HEK293T (cell line): ENCODE data around the gene ESR2.

Source experiments
- ELF4 ChIP-seq: fragments of 450-650 bp; IDR thresholded peaks from 2 replicates; pipeline ENCODE4 v1.6.1; 2017; ENCODE audit warnings: antibody characterized with exemption
- HDGF ChIP-seq: fragments of 450-650 bp; IDR thresholded peaks from 2 replicates; pipeline ENCODE4 v1.6.1; 2017; ENCODE audit warnings: antibody characterized with exemption, borderline replicate concordance
- TF ChIP-seq, protein P1 (sequence below): fragments of 450-650 bp; IDR thresholded peaks from 2 replicates; pipeline ENCODE4 v1.6.1; 2016

- TF ChIP-seq, protein P1, sequence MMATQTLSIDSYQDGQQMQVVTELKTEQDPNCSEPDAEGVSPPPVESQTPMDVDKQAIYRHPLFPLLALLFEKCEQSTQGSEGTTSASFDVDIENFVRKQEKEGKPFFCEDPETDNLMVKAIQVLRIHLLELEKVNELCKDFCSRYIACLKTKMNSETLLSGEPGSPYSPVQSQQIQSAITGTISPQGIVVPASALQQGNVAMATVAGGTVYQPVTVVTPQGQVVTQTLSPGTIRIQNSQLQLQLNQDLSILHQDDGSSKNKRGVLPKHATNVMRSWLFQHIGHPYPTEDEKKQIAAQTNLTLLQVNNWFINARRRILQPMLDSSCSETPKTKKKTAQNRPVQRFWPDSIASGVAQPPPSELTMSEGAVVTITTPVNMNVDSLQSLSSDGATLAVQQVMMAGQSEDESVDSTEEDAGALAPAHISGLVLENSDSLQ = no peak
- TF ChIP-seq ELF4 (no peak), HDGF (no peak)
Measured at GRCh38 chr14:64114166-64114565, 180.0 kb downstream of the ESR2 start.
